GM23338 (cell line): Measurements from ENCODE around the gene TLR5. TPM values are rescaled to one million over a fixed set of nuclear protein-coding genes. Genes with fewer than 3 reads are reported as not detected.

Source experiments
- ATAC-seq: fragments of 200-7000 bp; cut with Tn5 transposase; 3 replicates; pipeline ENCODE4 v1.9.1; 2020
- DNase-seq: peaks from one replicate; pipeline ENCODE4 v3.0.0-alpha.2; 2015; ENCODE audit warnings: low spot score
- H2AFZ ChIP-seq: fragments of 200-600 bp; sonication (generic); 2 replicates; pipeline ENCODE4 v1.8.0; 2016; ENCODE audit warnings: antibody characterized with exemption, mild to moderate bottlenecking, moderate library complexity
- H3F3A ChIP-seq: fragments of 200-600 bp; sonication (generic); replicated peaks from 2 replicates; pipeline ENCODE4 v1.8.0; 2017; ENCODE audit warnings: antibody characterized with exemption, mixed run types, low read depth
- H3K27ac ChIP-seq: fragments of 200-600 bp; sonication (generic); 2 replicates; pipeline ENCODE4 v1.6.1; 2016; ENCODE audit warnings: low read depth
- H3K27me3 ChIP-seq: fragments of 200-600 bp; sonication (generic); 2 replicates; pipeline ENCODE4 v1.8.0; 2016; ENCODE audit warnings: mild to moderate bottlenecking, mixed run types, moderate library complexity; ENCODE audit not compliant: insufficient read depth
- H3K36me3 ChIP-seq: fragments of 200-600 bp; sonication (generic); 2 replicates; pipeline ENCODE4 v1.8.0; 2016; ENCODE audit warnings: mild to moderate bottlenecking; ENCODE audit not compliant: insufficient read depth
- H3K4me1 ChIP-seq: fragments of 200-600 bp; sonication (generic); 2 replicates; pipeline ENCODE4 v1.8.0; 2016; ENCODE audit warnings: mild to moderate bottlenecking, moderate library complexity; ENCODE audit not compliant: insufficient read depth
- H3K4me2 ChIP-seq: fragments of 200-600 bp; sonication (generic); 2 replicates; pipeline ENCODE4 v1.7.1; 2017; ENCODE audit warnings: mixed run types
- H3K4me3 ChIP-seq: fragments of 200-600 bp; sonication (generic); 2 replicates; pipeline ENCODE4 v1.6.1; 2016; ENCODE audit warnings: mixed run types
- H3K79me2 ChIP-seq: fragments of 200-600 bp; sonication (generic); replicated peaks from 2 replicates; pipeline ENCODE4 v1.8.0; 2017; ENCODE audit warnings: mild to moderate bottlenecking; ENCODE audit not compliant: insufficient read depth
- H3K9me2 ChIP-seq: fragments of 200-600 bp; sonication (generic); 2 replicates; pipeline ENCODE4 v1.8.0; 2017; ENCODE audit not compliant: insufficient read depth
- H4K20me1 ChIP-seq: fragments of 200-600 bp; sonication (generic); replicated peaks from 2 replicates; pipeline ENCODE4 v1.8.0; 2017; ENCODE audit warnings: mild to moderate bottlenecking; ENCODE audit not compliant: insufficient read depth
- H3K27ac Mint-ChIP-seq: 2 replicates; pipeline ENCODE4 v1.8.0; 2020; ENCODE audit warnings: inconsistent platforms, mild to moderate bottlenecking, moderate library complexity, mixed read lengths
- H3K27me3 Mint-ChIP-seq: 3 replicates; pipeline ENCODE4 v1.8.0; 2022; ENCODE audit warnings: low read depth, mild to moderate bottlenecking, moderate library complexity, mixed read lengths, inconsistent platforms; ENCODE audit not compliant: insufficient read depth, poor library complexity
- H3K36me3 Mint-ChIP-seq: 3 replicates; pipeline ENCODE4 v1.8.0; 2021; ENCODE audit warnings: low read depth, mild to moderate bottlenecking, inconsistent platforms, moderate library complexity, mixed read lengths
- H3K4me1 Mint-ChIP-seq: 3 replicates; pipeline ENCODE4 v1.8.0; 2020; ENCODE audit warnings: mild to moderate bottlenecking, inconsistent platforms, mixed read lengths
- H3K4me3 Mint-ChIP-seq: 3 replicates; pipeline ENCODE4 v1.8.0; 2021; ENCODE audit warnings: moderate library complexity, mild to moderate bottlenecking, inconsistent platforms, mixed read lengths
- H3K9me3 Mint-ChIP-seq: 3 replicates; pipeline ENCODE4 v1.8.0; 2020; ENCODE audit warnings: moderate library complexity, mild to moderate bottlenecking, inconsistent platforms, mixed read lengths
- CREB1 ChIP-seq: fragments of 250-450 bp; sonication (Bioruptor Pico); IDR thresholded peaks from 2 replicates; pipeline ENCODE4 v1.5.0; 2020; ENCODE audit warnings: low read depth, mild to moderate bottlenecking, moderate library complexity
- CTCF ChIP-seq, 2 experiments: fragments of 200-600 bp in 1 of 2; sonication (generic) in 1 of 2; conservative IDR thresholded peaks; 2 replicates each; pipeline versions ENCODE4 v1.5.1 to v1.6.1; 2016 to 2017; ENCODE audit warnings: antibody characterized with exemption in 2 of 2, low read depth in 2 of 2, mild to moderate bottlenecking in 2 of 2, moderate library complexity in 1 of 2
- ETS1 ChIP-seq: IDR thresholded peaks from 2 replicates; pipeline ENCODE4 v1.6.1; 2016; ENCODE audit warnings: antibody characterized with exemption
- EZH2 ChIP-seq: fragments of 200-600 bp; sonication (generic); IDR thresholded peaks from one replicate; pipeline ENCODE4 v1.8.0; 2017; ENCODE audit warnings: antibody characterized with exemption, mild to moderate bottlenecking, low read depth; ENCODE audit not compliant: unreplicated experiment
- EZH2phosphoT487 ChIP-seq: fragments of 200-600 bp; sonication (generic); IDR thresholded peaks from one replicate; pipeline ENCODE4 v1.8.1; 2018; ENCODE audit warnings: antibody characterized with exemption; ENCODE audit not compliant: unreplicated experiment
- JUNB ChIP-seq: IDR thresholded peaks from one replicate; pipeline ENCODE4 v1.6.1; 2016; ENCODE audit warnings: antibody characterized with exemption; ENCODE audit not compliant: unreplicated experiment
- NANOG ChIP-seq: IDR thresholded peaks from 2 replicates; pipeline ENCODE4 v1.6.1; 2016; ENCODE audit warnings: antibody characterized with exemption, borderline replicate concordance
- POLR2AphosphoS5 ChIP-seq: IDR thresholded peaks from 2 replicates; pipeline ENCODE4 v1.6.1; 2016; ENCODE audit warnings: antibody characterized with exemption, low read depth
- STAT1 ChIP-seq: IDR thresholded peaks from one replicate; pipeline ENCODE4 v1.6.1; 2016; ENCODE audit warnings: antibody characterized with exemption; ENCODE audit not compliant: unreplicated experiment
- ZNF331 ChIP-seq: fragments of 250-450 bp; sonication (Bioruptor Pico); IDR thresholded peaks from 2 replicates; pipeline ENCODE4 v1.5.0; 2020; ENCODE audit warnings: low read depth, mild to moderate bottlenecking, moderate library complexity
- ZNF462 ChIP-seq: fragments of 250-450 bp; sonication (Bioruptor Pico); IDR thresholded peaks from 2 replicates; pipeline ENCODE4 v1.5.0; 2020; ENCODE audit warnings: mild to moderate bottlenecking, moderate library complexity
- polyA plus RNA-seq: library from polyadenylated mRNA; unstranded; fragments of >200 nt; fragmentation: Nextera tagmentation; extraction: Ambion mirVana; gene quantifications from 2 replicates; pipeline ENCODE4 v1.2.1, GENCODE V29; 2016
- total RNA-seq: library from RNA; depleted of rRNA; stranded (reverse); fragments of >200 nt; shearing (Covaris generic); gene quantifications from 2 replicates; pipeline ENCODE4 v1.2.3, GENCODE V29; 2014

Gene TLR5
- total and polyA plus RNA-seq, 2 experiments from 2014 or later = 0.10 to 0.39 TPM

GRCh38 chr1:223142269-223142668 is 779 bp downstream of the TLR5 start:
- no peaks in the 10 kb centered on the region for H3K36me3 ChIP-seq
- H3K27ac ChIP-seq = no peak overlapping the region
- no peak for TF ChIP-seq ETS1
- no peak for TF ChIP-seq NANOG
- Mint-ChIP-seq H3K27ac (no peak overlapping the region), H3K4me1 (peaks cover 21% of the 10 kb centered on the region), H3K9me3 (peaks cover 6% of the 10 kb centered on the region; the same call in 2 of the 3 replicates), H3K4me3 (peak overlapping the region; percentile 64), H3K36me3 (no peaks in the 10 kb centered on the region), H3K27me3 (peaks cover 9% of the 10 kb centered on the region)
- H3K79me2 ChIP-seq = no peaks in the 10 kb centered on the region
- H2AFZ ChIP-seq = peak overlapping the region; percentile 100
- DNase-seq (no peak), ATAC-seq (no peak; the same call in 2 of the 3 replicates)
- peaks cover 6% of the 10 kb centered on the region for H3K4me1 ChIP-seq
- H3K27me3 ChIP-seq = 0 out of 2 replicates have a peak, but pooled peaks cover 9% of the 10 kb centered on the region
- 0 out of 2 replicates have a peak, but pooled peaks cover 10% of the 10 kb centered on the region for H3F3A ChIP-seq
- H3K4me2 ChIP-seq = peak overlapping the region; percentile 79
- peak overlapping the region; percentile 66 for H3K4me3 ChIP-seq
- H4K20me1 ChIP-seq = no peaks in the 10 kb centered on the region
- peaks cover 6% of the 10 kb centered on the region; the same call in 1 of the 2 replicates for H3K9me2 ChIP-seq

- Mint-ChIP-seq H3K27me3 (peaks cover 12% of the 10 kb centered on the region), H3K4me1 (peaks cover 26% of the 10 kb centered on the region), H3K4me3 (no peak overlapping the region), H3K9me3 (no peaks in the 10 kb centered on the region; the same call in 1 of the 3 replicates), H3K27ac (no peak overlapping the region), H3K36me3 (no peaks in the 10 kb centered on the region)
- Histone ChIP-seq H3K27me3 (0 out of 2 replicates have a peak, but pooled peaks cover 9% of the 10 kb centered on the region), H3K79me2 (no peaks in the 10 kb centered on the region), H3K4me1 (peaks cover 8% of the 10 kb centered on the region), H3K36me3 (no peaks in the 10 kb centered on the region), H3K4me2 (no peak overlapping the region), H3K4me3 (no peak overlapping the region), H3F3A (0 out of 2 replicates have a peak, but pooled peaks cover 10% of the 10 kb centered on the region), H4K20me1 (no peaks in the 10 kb centered on the region), H3K9me2 (peaks cover 6% of the 10 kb centered on the region; the same call in 1 of the 2 replicates), H2AFZ (peak overlapping the region; percentile 43; the same call in 1 of the 2 replicates), H3K27ac (no peak overlapping the region)
- no peak for ATAC-seq
- peak; percentile 17 for DNase-seq
- TF ChIP-seq EZH2 = no peak
- no peak; a peak in 1 of 4 replicates for TF ChIP-seq CTCF (conservative IDR thresholded peaks at IDR 0.05; ENCODE audit: low read depth in 2 of 2)
- no peak for TF ChIP-seq ZNF331 (CRISPR knock-in tag)
- no peak for TF ChIP-seq CREB1
- TF ChIP-seq EZH2phosphoT487 = no peak
- no peak for TF ChIP-seq JUNB
- no peak for TF ChIP-seq ZNF462 (CRISPR knock-in tag)
- no peak for TF ChIP-seq POLR2AphosphoS5
- no peak for TF ChIP-seq STAT1
These were observed 2.2 kb downstream of the TLR5 start for GRCh38 chr1:223140611-223141405.
